SJCRH30 (cell line): ENCODE measurements around the gene UGP2. TPM values are rescaled to one million over a fixed set of nuclear protein-coding genes. Genes with fewer than 3 reads are reported as not detected.

ENCODE experiments used
- DNase-seq, 2 experiments: peaks; one replicate each; pipeline ENCODE4 v3.0.0-alpha.2; 2015 to 2020
- H3K27ac ChIP-seq: fragments of 250-450 bp; sonication (Bioruptor Pico); 2 replicates; pipeline ENCODE4 v1.5.1; 2020; ENCODE audit warnings: mild to moderate bottlenecking, moderate library complexity
- H3K27me3 ChIP-seq: fragments of 250-450 bp; sonication (Bioruptor Pico); 2 replicates; pipeline ENCODE4 v1.5.1; 2020; ENCODE audit warnings: mild to moderate bottlenecking, moderate library complexity
- H3K36me3 ChIP-seq: fragments of 250-450 bp; sonication (Bioruptor Pico); 2 replicates; pipeline ENCODE4 v1.5.1; 2020; ENCODE audit warnings: mild to moderate bottlenecking, moderate library complexity
- H3K4me1 ChIP-seq: fragments of 250-450 bp; sonication (Bioruptor Pico); 2 replicates; pipeline ENCODE4 v1.5.1; 2020; ENCODE audit warnings: mild to moderate bottlenecking, moderate library complexity
- H3K4me3 ChIP-seq: fragments of 250-450 bp; sonication (Bioruptor Pico); 2 replicates; pipeline ENCODE4 v1.5.1; 2020; ENCODE audit warnings: mild to moderate bottlenecking, moderate library complexity
- H3K9me3 ChIP-seq: fragments of 250-450 bp; sonication (Bioruptor Pico); replicated peaks from 2 replicates; pipeline ENCODE4 v1.5.1; 2020; ENCODE audit warnings: mild to moderate bottlenecking, moderate library complexity
- total RNA-seq: library from RNA; depleted of rRNA; stranded (reverse); fragments of >200 nt; shearing (Covaris generic); gene quantifications from 2 replicates; pipeline ENCODE4 v1.2.3, GENCODE V29; 2014

The UGP2 gene
- total RNA-seq, 1 experiment from 2014 or later = 144 TPM

GRCh38 chr2:63865159-63865799, 23.6 kb downstream of the UGP2 start:
- H3K4me1 ChIP-seq = no peaks in the 10 kb centered on the region

DNA sequence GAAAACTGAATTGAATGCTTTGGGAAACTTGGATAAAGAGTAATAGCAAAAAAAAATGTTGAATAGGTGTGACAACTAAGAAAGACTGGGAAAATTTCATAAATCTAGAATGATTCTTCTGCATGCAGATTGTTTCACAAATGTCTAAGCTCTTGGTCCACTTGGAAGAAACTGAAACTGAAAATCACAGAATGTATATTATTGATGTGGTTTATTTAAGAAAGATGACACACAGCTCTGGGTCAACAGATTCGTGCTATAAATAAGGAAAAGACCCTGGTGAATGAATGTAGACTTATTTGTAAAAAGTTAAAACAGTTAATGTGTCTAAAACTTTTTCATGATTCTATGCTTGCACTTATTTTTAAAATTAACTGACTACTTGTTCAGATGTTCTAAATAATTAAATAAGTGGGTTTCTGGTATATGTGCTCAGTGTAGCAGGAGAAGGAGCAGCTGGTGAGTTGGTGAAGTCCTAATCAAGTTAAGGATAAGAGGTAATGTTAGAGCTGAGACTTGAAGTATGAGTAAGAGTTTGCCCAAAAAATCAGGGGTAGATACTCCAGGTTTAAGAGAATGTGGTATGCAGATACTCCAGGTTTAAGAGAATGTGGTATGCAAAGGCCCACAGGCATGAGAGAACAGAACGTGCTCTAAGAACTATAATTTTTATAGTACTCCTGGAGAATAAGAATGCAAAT, 24.5 kb downstream of the UGP2 start:
- H3K4me3 ChIP-seq = no peak overlapping the region
- no peak for DNase-seq
- peaks cover 71% of the 10 kb centered on the region for H3K36me3 ChIP-seq

More at GRCh38 chr2:63865159-63865799, 23.6 kb downstream of the UGP2 start:
- H3K27ac ChIP-seq = no peak overlapping the region
- no peak overlapping the region for H3K4me3 ChIP-seq
- no peak for DNase-seq
- no peaks in the 10 kb centered on the region for H3K27me3 ChIP-seq
- H3K36me3 ChIP-seq = peaks cover 65% of the 10 kb centered on the region
- H3K9me3 ChIP-seq = no peaks in the 10 kb centered on the region

DNA sequence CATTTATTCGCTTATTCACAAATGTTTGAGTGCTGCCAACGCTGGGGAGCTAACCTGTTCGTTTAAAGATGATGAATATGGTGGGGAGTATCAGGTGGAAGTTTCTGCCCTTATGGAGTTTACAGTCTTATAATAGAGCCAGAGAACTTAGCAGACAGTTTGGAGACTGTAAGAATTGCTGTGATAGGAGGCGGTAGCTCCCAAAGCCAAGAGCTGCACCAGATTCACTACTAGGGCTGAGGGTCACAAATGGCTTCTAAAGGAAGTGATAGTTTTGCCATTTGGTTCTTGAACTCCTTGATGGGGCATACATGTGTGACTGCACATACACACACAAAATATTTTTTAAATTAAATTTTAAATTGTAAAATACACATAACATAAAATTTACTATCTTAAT, 29.0 kb downstream of the UGP2 start:
- no peak for DNase-seq
- no peaks in the 10 kb centered on the region for H3K4me1 ChIP-seq
- H3K4me3 ChIP-seq = no peak overlapping the region
- H3K27ac ChIP-seq = no peak overlapping the region
- no peaks in the 10 kb centered on the region; the same call in 1 of the 2 replicates for H3K9me3 ChIP-seq
- H3K36me3 ChIP-seq = peaks cover 71% of the 10 kb centered on the region
- no peaks in the 10 kb centered on the region for H3K27me3 ChIP-seq

More for the DNA sequence above, 24.5 kb downstream of the UGP2 start:
- Histone ChIP-seq H3K27ac (no peak overlapping the region), H3K4me1 (no peaks in the 10 kb centered on the region), H3K9me3 (no peaks in the 10 kb centered on the region), H3K27me3 (no peaks in the 10 kb centered on the region)

DNA sequence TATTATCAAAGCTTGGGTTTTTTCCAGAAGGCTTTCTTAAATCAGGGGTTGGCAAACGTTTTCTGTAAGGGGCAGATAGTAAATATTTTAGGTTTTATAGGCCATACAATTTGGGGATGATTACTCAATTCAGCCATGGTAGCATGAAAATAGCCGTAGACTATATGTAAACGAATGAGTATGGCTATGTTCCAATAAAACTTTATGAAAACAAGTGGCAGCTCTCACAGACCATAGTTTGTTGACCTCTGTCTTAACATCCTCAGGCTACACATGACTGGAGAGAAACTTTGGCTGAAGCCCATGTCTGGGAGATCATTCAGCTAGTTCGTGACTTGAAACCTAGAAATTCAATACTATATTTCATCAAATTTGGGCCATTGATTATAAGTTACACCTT, 30.2 kb downstream of the UGP2 start:
- DNase-seq = no peak
- H3K36me3 ChIP-seq = peaks cover 71% of the 10 kb centered on the region
- H3K27ac ChIP-seq = no peak overlapping the region
- no peaks in the 10 kb centered on the region for H3K27me3 ChIP-seq
- no peak overlapping the region for H3K4me3 ChIP-seq
- no peaks in the 10 kb centered on the region for H3K4me1 ChIP-seq
- no peaks in the 10 kb centered on the region; the same call in 1 of the 2 replicates for H3K9me3 ChIP-seq

DNA sequence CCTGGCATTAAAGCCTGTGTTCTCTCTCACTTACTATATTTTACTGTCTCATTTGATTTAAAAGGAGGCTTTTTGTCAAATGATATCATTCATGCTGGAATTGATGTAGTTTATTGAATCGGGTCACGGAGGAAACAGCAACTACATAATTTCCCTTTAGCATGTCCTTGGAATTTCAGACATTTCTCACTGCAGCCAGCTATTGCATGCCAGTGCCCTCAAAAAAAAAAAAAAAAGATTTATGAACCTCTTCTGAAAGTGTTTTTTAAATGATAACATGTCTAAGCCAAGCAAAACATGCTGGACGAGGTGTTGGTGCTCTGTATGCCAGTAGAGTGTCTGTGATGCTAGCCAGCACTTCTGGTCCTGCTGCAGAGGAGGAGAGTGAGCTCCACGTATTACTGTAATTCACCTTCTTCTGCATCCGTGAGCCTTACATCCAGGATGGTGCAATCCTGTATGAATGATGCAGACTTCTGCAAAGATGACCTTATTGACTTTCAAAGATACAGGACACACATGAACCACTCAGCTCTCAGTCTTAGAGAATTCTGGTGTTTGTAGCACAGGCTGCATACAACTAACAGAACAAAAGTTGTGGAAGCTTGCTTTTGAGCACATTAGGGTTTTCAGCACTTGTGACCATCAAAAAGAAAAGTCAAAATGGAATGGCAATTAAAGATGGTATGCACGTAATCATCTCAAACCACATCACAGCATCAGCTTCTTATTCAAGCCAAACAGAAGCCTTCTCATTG, 31.1 kb downstream of the UGP2 start:
- Histone ChIP-seq H3K4me1 (no peaks in the 10 kb centered on the region), H3K36me3 (peaks cover 71% of the 10 kb centered on the region), H3K4me3 (no peak overlapping the region), H3K27me3 (no peaks in the 10 kb centered on the region), H3K27ac (no peak overlapping the region), H3K9me3 (no peaks in the 10 kb centered on the region; the same call in 1 of the 2 replicates)
- DNase-seq = no peak

GRCh38 chr2:63874204-63875130, 32.8 kb downstream of the UGP2 start:
- Histone ChIP-seq H3K4me3 (no peak overlapping the region), H3K4me1 (no peaks in the 10 kb centered on the region), H3K9me3 (no peaks in the 10 kb centered on the region; the same call in 1 of the 2 replicates), H3K27me3 (no peaks in the 10 kb centered on the region), H3K36me3 (peaks cover 69% of the 10 kb centered on the region), H3K27ac (no peak overlapping the region)
- no peak for DNase-seq

DNA sequence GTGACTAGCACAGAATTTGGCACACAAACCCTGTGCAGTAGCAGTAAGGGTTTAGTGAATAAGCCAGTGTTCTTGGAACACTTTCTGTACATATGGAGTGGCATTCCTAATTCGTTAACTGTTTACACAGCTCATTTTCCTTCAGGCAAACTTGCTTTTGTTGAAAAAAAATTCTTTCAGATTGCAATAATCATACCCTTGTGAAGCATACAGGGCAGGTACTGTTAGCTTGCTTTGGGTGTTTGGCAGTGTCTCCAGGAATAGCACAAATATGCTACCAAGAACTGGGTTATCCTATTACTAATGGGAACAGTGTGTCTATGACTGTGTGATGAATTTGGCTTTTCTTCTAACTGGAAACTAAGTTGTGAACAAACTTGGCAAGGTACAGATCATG, 33.4 kb downstream of the UGP2 start:
- Histone ChIP-seq H3K27me3 (no peaks in the 10 kb centered on the region), H3K9me3 (no peaks in the 10 kb centered on the region; the same call in 1 of the 2 replicates), H3K27ac (no peak overlapping the region), H3K36me3 (peaks cover 71% of the 10 kb centered on the region), H3K4me3 (no peak overlapping the region), H3K4me1 (no peaks in the 10 kb centered on the region)
- DNase-seq = no peak

DNA sequence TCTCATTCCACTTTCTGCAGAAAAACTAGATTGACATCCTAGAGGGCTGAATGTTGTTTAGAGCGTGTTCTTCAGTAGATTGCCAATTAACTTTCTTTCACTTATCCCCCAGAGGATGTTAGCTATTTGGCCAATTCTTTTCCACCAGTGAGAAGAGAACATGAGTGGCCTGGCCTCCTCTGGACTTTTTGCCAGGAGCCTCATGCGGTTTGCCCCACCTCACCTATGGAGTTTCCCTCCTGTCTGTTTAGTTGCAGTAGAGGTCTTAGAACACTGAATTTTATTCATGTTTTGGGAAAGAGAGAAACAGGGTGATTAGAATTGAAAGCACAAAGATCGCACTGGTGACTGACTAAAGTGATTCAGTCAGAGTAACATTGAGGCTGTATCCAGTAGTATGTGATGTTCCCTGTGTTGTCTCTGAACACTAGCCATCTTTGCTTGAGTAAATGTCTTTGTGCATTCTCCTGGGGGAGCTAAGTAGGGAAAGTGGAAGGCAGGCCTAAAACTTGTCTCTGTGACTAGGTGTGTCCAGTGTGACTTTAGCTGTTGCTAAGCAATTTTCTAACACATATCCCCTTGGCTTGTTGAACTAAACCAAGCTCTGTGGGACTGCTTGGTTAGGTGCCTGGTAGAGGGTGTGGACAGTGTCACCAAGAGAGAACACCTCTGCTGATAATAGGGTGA, 34.0 kb downstream of the UGP2 start:
- DNase-seq = no peak
- no peak overlapping the region for H3K27ac ChIP-seq
- no peaks in the 10 kb centered on the region; the same call in 1 of the 2 replicates for H3K9me3 ChIP-seq
- no peaks in the 10 kb centered on the region for H3K4me1 ChIP-seq
- H3K27me3 ChIP-seq = no peaks in the 10 kb centered on the region
- H3K4me3 ChIP-seq = no peak overlapping the region
- H3K36me3 ChIP-seq = peaks cover 66% of the 10 kb centered on the region

GRCh38 chr2:63876311-63876710, 34.6 kb downstream of the UGP2 start:
- H3K4me3 ChIP-seq = no peak overlapping the region
- DNase-seq = no peak
- no peaks in the 10 kb centered on the region; the same call in 1 of the 2 replicates for H3K9me3 ChIP-seq
- no peaks in the 10 kb centered on the region for H3K4me1 ChIP-seq
- H3K27ac ChIP-seq = no peak overlapping the region
- peaks cover 65% of the 10 kb centered on the region for H3K36me3 ChIP-seq
- no peaks in the 10 kb centered on the region for H3K27me3 ChIP-seq

GRCh38 chr2:63878486-63878885, 36.8 kb downstream of the UGP2 start:
- no peaks in the 10 kb centered on the region for H3K4me1 ChIP-seq
- no peak overlapping the region for H3K27ac ChIP-seq
- DNase-seq = no peak
- no peaks in the 10 kb centered on the region for H3K9me3 ChIP-seq
- H3K27me3 ChIP-seq = no peaks in the 10 kb centered on the region
- H3K36me3 ChIP-seq = peaks cover 65% of the 10 kb centered on the region
- H3K4me3 ChIP-seq = no peak overlapping the region

DNA sequence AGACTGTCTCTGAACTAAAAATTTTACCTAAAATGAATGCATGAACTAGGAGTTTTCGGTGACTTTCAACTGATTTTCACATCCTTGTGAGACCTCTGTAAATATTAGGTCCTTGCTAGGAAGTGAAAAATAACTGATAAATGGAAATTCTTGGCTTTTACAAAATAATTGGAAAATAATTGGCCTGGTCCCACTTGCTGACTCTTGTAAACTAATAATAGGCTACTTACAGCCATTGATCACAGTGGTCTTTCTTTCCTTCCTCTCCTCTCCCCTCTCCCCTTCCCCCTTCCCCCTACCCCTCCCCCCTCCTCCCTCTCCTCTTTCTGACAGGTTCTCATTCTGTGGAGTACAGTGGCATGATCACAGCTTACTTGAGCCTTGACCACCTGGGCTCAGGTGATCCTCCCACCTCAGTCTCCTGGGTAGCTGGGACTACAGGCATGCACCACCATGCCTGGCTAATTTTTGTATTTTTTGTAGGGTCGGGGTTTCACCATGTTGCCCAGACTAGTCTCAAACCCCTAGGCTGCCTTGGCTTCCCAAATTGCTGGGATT, 38.3 kb downstream of the UGP2 start:
- Histone ChIP-seq H3K36me3 (peaks cover 65% of the 10 kb centered on the region), H3K27ac (no peak overlapping the region), H3K4me1 (no peaks in the 10 kb centered on the region), H3K9me3 (no peaks in the 10 kb centered on the region), H3K27me3 (no peaks in the 10 kb centered on the region), H3K4me3 (no peak overlapping the region)
- no peak for DNase-seq

DNA sequence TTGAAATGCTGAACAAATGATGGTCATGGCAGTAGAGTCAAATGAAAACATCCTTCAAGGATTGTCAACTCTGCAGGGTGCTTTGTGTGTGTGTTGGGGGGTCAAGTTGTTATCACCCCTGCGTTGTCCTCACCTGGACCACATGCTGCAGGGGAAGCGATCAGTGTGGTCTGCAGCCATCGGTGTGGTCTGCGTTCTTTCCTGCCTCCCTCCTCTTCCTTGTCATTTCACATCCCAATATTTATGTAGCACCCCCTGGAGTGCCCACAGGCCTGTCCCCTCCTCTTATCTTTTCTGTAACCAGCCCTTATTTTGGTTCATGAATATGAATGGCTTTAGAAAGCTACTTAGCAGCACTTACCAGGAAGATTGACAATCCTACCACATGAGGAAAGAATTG, 38.9 kb downstream of the UGP2 start:
- no peak overlapping the region for H3K27ac ChIP-seq
- H3K9me3 ChIP-seq = no peaks in the 10 kb centered on the region
- peaks cover 68% of the 10 kb centered on the region for H3K36me3 ChIP-seq
- no peaks in the 10 kb centered on the region for H3K4me1 ChIP-seq
- no peak overlapping the region for H3K4me3 ChIP-seq
- H3K27me3 ChIP-seq = no peaks in the 10 kb centered on the region
- no peak for DNase-seq

DNA sequence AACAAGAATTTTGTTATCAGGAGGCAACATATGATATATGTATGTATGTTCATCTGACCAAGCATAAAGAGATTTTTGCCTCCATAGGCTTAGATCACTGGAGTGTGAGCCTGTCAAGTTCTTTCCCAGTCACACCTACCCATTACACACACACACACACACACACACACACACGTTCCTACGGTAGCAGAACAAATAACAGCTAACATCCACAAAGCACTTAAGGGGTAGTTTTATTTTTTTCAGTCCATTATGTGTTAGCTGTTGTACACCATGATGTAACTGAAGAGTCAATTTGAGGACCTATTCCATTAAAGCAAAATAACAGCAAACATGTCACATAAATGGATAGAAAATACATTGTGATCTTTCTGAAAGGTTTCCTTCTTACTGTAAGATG, 39.5 kb downstream of the UGP2 start:
- Histone ChIP-seq H3K36me3 (peaks cover 68% of the 10 kb centered on the region), H3K4me3 (no peak overlapping the region), H3K27ac (no peak overlapping the region), H3K9me3 (no peaks in the 10 kb centered on the region), H3K4me1 (no peaks in the 10 kb centered on the region), H3K27me3 (no peaks in the 10 kb centered on the region)
- DNase-seq = no peak
